GM12878 (cell line): ENCODE measurements around the gene KCNN3. TPM values are rescaled to one million over a fixed set of nuclear protein-coding genes. Genes with fewer than 3 reads are reported as not detected.

ENCODE experiments used
- ATAC-seq: fragments of 200-7000 bp; cut with Tn5 transposase; 3 replicates; pipeline ENCODE4 v1.9.1; 2020; ENCODE audit warnings: mild to moderate bottlenecking, moderate library complexity
- BruUV-seq: library from RNA; stranded (reverse); fragments of 400-500 nt; replicated peaks from 2 replicates; lab custom pipeline; 2021; lab: Mats Ljungman, UMichigan
- CTCF ChIA-PET: fragments of 300-600 bp; sonication (Branson Sonifier 250); formaldehyde crosslinking; extraction: SDS; loops from one replicate; lab custom pipeline; 2021; ENCODE audit warnings: inconsistent platforms; lab: Yijun Ruan, JAX
- POLR2A ChIA-PET: fragments of 350-600 bp; formaldehyde crosslinking; extraction: SDS; loops from one replicate; lab custom pipeline; 2021; ENCODE audit warnings: inconsistent platforms; lab: Charles Lee
- RAD21 ChIA-PET: fragments of 300-600 bp; sonication (Branson Sonifier 250); formaldehyde crosslinking; loops from one replicate; lab custom pipeline; 2023; ENCODE audit warnings: antibody characterized with exemption; ENCODE audit not compliant: unreplicated experiment; lab: Charles Lee
- SMC1A ChIA-PET: fragments of 300-600 bp; sonication (Branson Sonifier 250); formaldehyde crosslinking; loops from one replicate; lab custom pipeline; 2023; ENCODE audit not compliant: unreplicated experiment, uncharacterized antibody; lab: Charles Lee
- DNase-seq: peaks from one replicate; pipeline ENCODE4 v3.0.0-alpha.2; 2011; ENCODE audit warnings: low read depth, low spot score
- FAIRE-seq: peaks from 3 replicates; lab custom pipeline; 2011; peaks lifted over from hg19 to GRCh38; lab: Jason Lieb, UNC
- H2AFZ ChIP-seq: 2 replicates; pipeline ENCODE4 v1.6.0; 2011; ENCODE audit warnings: low read depth, low read length, control low read depth; ENCODE audit not compliant: control insufficient read depth
- H3K27ac ChIP-seq: 2 replicates; pipeline ENCODE4 v1.5.1; 2011; ENCODE audit warnings: control low read depth; ENCODE audit not compliant: control insufficient read depth, insufficient read depth
- H3K27me3 ChIP-seq, 2 experiments: replicated peaks in 1 of 2; 2 replicates each; pipeline versions ENCODE4 v1.6.0 to v1.6.1; 2011; ENCODE audit warnings: low read length in 1 of 2; ENCODE audit not compliant: control insufficient read depth in 2 of 2, insufficient read depth in 2 of 2
- H3K36me3 ChIP-seq, 2 experiments: 2 replicates each; pipeline ENCODE4 v1.5.1; 2011; ENCODE audit warnings: low read length in 1 of 2; ENCODE audit not compliant: control insufficient read depth in 2 of 2, insufficient read depth in 2 of 2
- H3K4me1 ChIP-seq: 2 replicates; pipeline ENCODE4 v1.6.1; 2011; ENCODE audit warnings: mild to moderate bottlenecking, low read length, moderate library complexity, mixed read lengths; ENCODE audit not compliant: control insufficient read depth, insufficient read depth
- H3K4me2 ChIP-seq: 2 replicates; pipeline ENCODE4 v1.6.0; 2011; ENCODE audit warnings: control low read depth; ENCODE audit not compliant: control insufficient read depth, insufficient read depth
- H3K4me3 ChIP-seq: fragments of 200-600 bp; sonication (generic); 2 replicates; pipeline ENCODE4 v1.5.1; 2016
- H3K79me2 ChIP-seq: 2 replicates; pipeline ENCODE4 v1.6.0; 2011; ENCODE audit warnings: low read length; ENCODE audit not compliant: control insufficient read depth, insufficient read depth
- H3K9ac ChIP-seq: 2 replicates; pipeline ENCODE4 v1.8.0; 2011; ENCODE audit warnings: low read length, control low read depth, mixed read lengths; ENCODE audit not compliant: control insufficient read depth, insufficient read depth
- H3K9me3 ChIP-seq: replicated peaks from 3 replicates; pipeline ENCODE4 v1.5.1; 2011; ENCODE audit warnings: mild to moderate bottlenecking, low read length; ENCODE audit not compliant: control insufficient read depth, insufficient read depth
- H4K20me1 ChIP-seq: 2 replicates; pipeline ENCODE4 v1.6.0; 2011; ENCODE audit not compliant: control insufficient read depth, insufficient read depth
- BHLHE40 ChIP-seq, 2 experiments: fragments of 450-650 bp in 1 of 2; IDR thresholded peaks; 2 replicates each; pipeline ENCODE4 v1.6.1; 2011 to 2017; ENCODE audit warnings: low read depth in 2 of 2, borderline replicate concordance in 1 of 2, improper control_type of control experiment in 1 of 2, low read length in 1 of 2, mild to moderate bottlenecking in 1 of 2
- CREM ChIP-seq: IDR thresholded peaks from 2 replicates; pipeline ENCODE4 v1.6.1; 2014; ENCODE audit warnings: antibody characterized with exemption, low read depth
- DPF2 ChIP-seq: fragments of 450-650 bp; IDR thresholded peaks from 2 replicates; pipeline ENCODE4 v1.6.1; 2017; ENCODE audit warnings: mild to moderate bottlenecking
- ESRRA ChIP-seq: IDR thresholded peaks from 2 replicates; pipeline ENCODE4 v1.6.1; 2012; ENCODE audit warnings: mild to moderate bottlenecking, low read length, improper control_type of control experiment
- FOXK2 ChIP-seq: fragments of 450-650 bp; IDR thresholded peaks from 2 replicates; pipeline ENCODE4 v1.6.1; 2017; ENCODE audit warnings: mild to moderate bottlenecking, moderate library complexity
- GATAD2B ChIP-seq: fragments of 450-650 bp; conservative IDR thresholded peaks from 2 replicates; pipeline ENCODE4 v1.6.1; 2017; ENCODE audit warnings: low read depth, mild to moderate bottlenecking, moderate library complexity
- HDGF ChIP-seq: fragments of 450-650 bp; IDR thresholded peaks from 2 replicates; pipeline ENCODE4 v1.6.1; 2016; ENCODE audit warnings: antibody characterized with exemption
- IKZF1 ChIP-seq: fragments of 450-650 bp; conservative IDR thresholded peaks from 2 replicates; pipeline ENCODE4 v1.6.1; 2017; ENCODE audit warnings: antibody characterized with exemption, mild to moderate bottlenecking
- IKZF2 ChIP-seq, 2 experiments: fragments of 450-650 bp; IDR thresholded peaks; 2 replicates each; pipeline ENCODE4 v1.6.1; 2017; ENCODE audit warnings: mild to moderate bottlenecking in 2 of 2, moderate library complexity in 2 of 2
- IRF4 ChIP-seq: IDR thresholded peaks from 2 replicates; pipeline ENCODE4 v1.6.1; 2011; ENCODE audit warnings: low read depth, low read length
- KLF5 ChIP-seq: fragments of 450-650 bp; IDR thresholded peaks from 2 replicates; pipeline ENCODE4 v1.6.1; 2014; ENCODE audit warnings: mild to moderate bottlenecking; ENCODE audit not compliant: partially characterized antibody
- MEF2B ChIP-seq: fragments of 450-650 bp; IDR thresholded peaks from 2 replicates; pipeline ENCODE4 v1.6.1; 2018; ENCODE audit warnings: mild to moderate bottlenecking, moderate library complexity; ENCODE audit not compliant: partially characterized antibody, poor library complexity, severe bottlenecking
- NBN ChIP-seq: fragments of 450-650 bp; IDR thresholded peaks from 2 replicates; pipeline ENCODE4 v1.6.1; 2016
- NR2F1 ChIP-seq: fragments of 450-650 bp; conservative IDR thresholded peaks from 2 replicates; pipeline ENCODE4 v1.6.1; 2017; ENCODE audit warnings: mild to moderate bottlenecking
- RELB ChIP-seq: fragments of 450-650 bp; IDR thresholded peaks from 2 replicates; pipeline ENCODE4 v1.6.1; 2017; ENCODE audit warnings: low read depth, mild to moderate bottlenecking, moderate library complexity
- SPI1 ChIP-seq: IDR thresholded peaks from 2 replicates; pipeline ENCODE4 v1.6.1; 2011; ENCODE audit warnings: low read depth, mild to moderate bottlenecking, low read length, moderate library complexity, borderline replicate concordance; ENCODE audit not compliant: insufficient read depth
- YY1 ChIP-seq: IDR thresholded peaks from 2 replicates; pipeline ENCODE4 v1.6.1; 2011; ENCODE audit warnings: low read depth, mild to moderate bottlenecking, low read length
- ZBED1 ChIP-seq: IDR thresholded peaks from 2 replicates; pipeline ENCODE4 v1.6.1; 2016; ENCODE audit warnings: borderline replicate concordance
- ZNF207 ChIP-seq: fragments of 450-650 bp; IDR thresholded peaks from 2 replicates; pipeline ENCODE4 v1.6.1; 2014; ENCODE audit warnings: antibody characterized with exemption, mild to moderate bottlenecking, borderline replicate concordance
- ZNF384 ChIP-seq: IDR thresholded peaks from 2 replicates; pipeline ENCODE4 v1.6.1; 2012; ENCODE audit warnings: low read depth, mild to moderate bottlenecking, low read length, improper control_type of control experiment, borderline replicate concordance
- WGBS: methylation state at CpG from one replicate; pipeline ENCODE4 v1.1.6; 2016; ENCODE audit warnings: low lambda C conversion rate; ENCODE audit not compliant: insufficient replicate concordance, insufficient coverage; ENCODE audit errors: missing lambda C conversion rate; 5-methylcytosine and 5-hydroxymethylcytosine counted together
- in situ Hi-C: fragments of 300-500 bp; cut with MboI; formaldehyde crosslinking; loops from 9 replicates; pipeline ENCODE4 v1.14.3; 2018; ENCODE audit warnings: mixed read lengths
- intact Hi-C: fragments of 100-400 bp; cut with micrococcal nuclease; formaldehyde crosslinking; loops from one replicate; pipeline ENCODE4 v1.14.2; 2022; ENCODE audit not compliant: unreplicated experiment
- polyA plus RNA-seq, 11 experiments: library from polyadenylated mRNA; depleted of rRNA in 4 of 11; unstranded in 6 of 11; stranded (reverse) in 5 of 11; fragments of >200 nt; fragmentation: Nextera tagmentation in 4 of 11; fragmentation: Illumina TruSeq in 1 of 11; extraction: Ambion mirVana in 4 of 11; extraction: Trizol in 1 of 11; gene quantifications; 1 replicate in 1 of 11; 2 replicates in 10 of 11; pipeline versions ENCODE4 v1.2.1 to v1.2.3, GENCODE V29; 2011 to 2016; ENCODE audit warnings: inconsistent platforms in 2 of 11, missing spikeins in 2 of 11, low read depth in 1 of 11
- total RNA-seq, 4 experiments: library from RNA; depleted of rRNA in 3 of 4; stranded (reverse); fragments of >200 nt in 3 of 4; fragmentation: Illumina TruSeq in 1 of 4; extraction: Trizol in 1 of 4; gene quantifications; 2 replicates each; pipeline versions ENCODE4 v1.2.1 to v1.2.3, GENCODE V29; 2013 to 2021

KCNN3 gene
- total and polyA plus RNA-seq, 10 of the 15 experiments (the other 5 are each of a cell fraction or from before 2014, with no cell fraction given): 3.5 to 26.4 (median 14.9) TPM

DNA sequence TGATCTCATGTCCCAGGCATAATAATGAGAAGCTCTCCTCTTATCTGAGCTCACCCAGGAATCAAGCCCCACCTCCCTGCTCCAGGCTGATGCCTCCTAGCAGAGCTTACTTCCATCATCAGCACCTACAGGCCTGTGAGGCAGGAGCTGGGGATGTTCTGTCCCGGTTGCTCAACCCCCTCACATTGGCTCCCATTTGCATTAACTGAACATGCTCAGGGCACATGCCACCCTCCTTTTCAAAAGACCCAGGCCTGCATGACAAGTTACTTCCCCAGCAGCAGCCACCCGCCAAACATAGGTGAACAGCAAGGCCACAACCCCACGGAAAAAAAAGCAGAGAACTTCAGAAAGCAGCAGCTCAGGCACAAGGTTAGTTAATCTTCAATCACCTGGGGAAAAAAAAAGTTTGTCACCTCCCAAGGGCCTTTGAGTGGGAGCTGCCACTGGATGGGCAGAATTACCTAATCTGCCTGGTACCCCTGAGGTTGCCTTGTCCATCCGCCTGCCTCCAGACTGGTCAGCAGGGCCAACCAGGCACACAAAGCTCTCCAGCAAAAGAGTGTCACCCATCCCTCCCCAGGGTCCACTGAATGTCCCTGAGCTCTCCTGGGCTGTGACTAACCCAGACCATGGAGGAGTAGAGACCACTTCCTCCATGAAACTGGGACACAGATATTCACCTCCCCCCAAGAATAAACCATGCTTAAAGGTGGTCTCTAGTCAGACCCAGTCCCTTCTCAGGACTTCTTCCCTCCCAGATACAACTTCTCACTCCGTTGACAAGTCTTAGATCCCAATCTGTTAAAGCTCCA, 4.4 kb downstream of the KCNN3 start:
- peak; percentile 0; the same call in 1 of the 3 replicates for ATAC-seq
- TF ChIP-seq KLF5 (no peak), CREM (no peak), ZNF207 (no peak), IKZF2 (IDR thresholded peaks at IDR 0.05) (peak; percentile 34 to 55; a peak in 3 of 4 replicates), BHLHE40 (IDR thresholded peaks at IDR 0.05; ENCODE audit: borderline replicate concordance in 1 of 2, low read depth in 2 of 2, low read length in 1 of 2) (peak in 1 of 2 experiments; percentile 62; a peak in 1 of 4 replicates), ESRRA (no peak), ZBED1 (no peak), GATAD2B (peak; percentile 39; the same call in 1 of the 2 replicates), NBN (no peak), MEF2B (peak; percentile 59), SPI1 (peak; percentile 26; the same call in 1 of the 2 replicates), IKZF1 (peak; percentile 65), ZNF384 (peak; percentile 77; the same call in 1 of the 2 replicates), HDGF (peak; percentile 23; the same call in 1 of the 2 replicates), IRF4 (0 out of 2 replicates have a peak, but pooled peaks have one; percentile 28), NR2F1 (0 out of 2 replicates have a peak, but pooled peaks have one; percentile 21), RELB (peak; percentile 32; the same call in 1 of the 2 replicates), FOXK2 (no peak), YY1 (no peak), DPF2 (peak; percentile 61; the same call in 1 of the 2 replicates)

More for the DNA sequence above, 4.4 kb downstream of the KCNN3 start:
- in situ Hi-C loops (no loop called here), intact Hi-C loops (loop anchor here (5.0 kb wide), 2 partner anchors 197 to 258 kb away; partner anchors contain the start of genes ADAR and EFNA4)
- peaks cover 81% of the 10 kb centered on the region for H3K4me1 ChIP-seq
- ChIA-PET RAD21 (interaction anchor here (0.8 to 15.4 kb wide), 25 partner anchors 7 to 306 kb away, joined by 3 to 254 read pairs (median 6); partner anchors contain the start of genes FLAD1 and PMVK), CTCF (interaction anchor here (0.6 to 6.2 kb wide), 29 partner anchors 9 to 306 kb away, joined by 3 to 35 read pairs (median 3); partner anchors contain the start of gene PMVK), SMC1A (interaction anchor here (0.6 to 7.8 kb wide), 25 partner anchors 7 to 439 kb away, joined by 3 to 101 read pairs (median 7); no protein-coding TSS in a partner anchor), POLR2A (interaction anchor here (0.7 to 11.9 kb wide), 14 partner anchors 7 to 90 kb away, joined by 3 to 204 read pairs (median 9); partner anchors contain the start of gene PMVK)
- peak overlapping the region; percentile 96 for H3K4me2 ChIP-seq
- WGBS: 29% methylated on average over 5 of the region's 5 CpGs
- H3K4me3 ChIP-seq: peak overlapping the region; percentile 49
- no peak overlapping the region; the same call in 1 of the 2 replicates for H2AFZ ChIP-seq
- no TSS peak for BruUV-seq
- H4K20me1 ChIP-seq: no peaks in the 10 kb centered on the region
- DNase-seq: no peak
- no peaks in the 10 kb centered on the region for H3K36me3 ChIP-seq
- H3K79me2 ChIP-seq: peaks cover 64% of the 10 kb centered on the region
- peak overlapping the region; percentile 79 for H3K27ac ChIP-seq
- FAIRE-seq: no peak
- H3K27me3 ChIP-seq: no peaks in the 10 kb centered on the region
- no peaks in the 10 kb centered on the region for H3K9me3 ChIP-seq
- peak overlapping the region; percentile 68 for H3K9ac ChIP-seq
